ENCODE results near the gene WDR38.

Gene WDR38

GRCh38 chr9:124849801-124850200 lies 3.5 kb upstream of the WDR38 start:
- Histone ChIP-seq H3K9me2 (replicated peaks; ENCODE audit: control insufficient read depth, low read length) (no peaks in the 10 kb centered on the region), H3K36me3 (ENCODE audit: control insufficient read depth, low read length) (no peaks in the 10 kb centered on the region), H3K4me1 (ENCODE audit: control insufficient read depth, low read length) (peaks cover 10% of the 10 kb centered on the region), H3K9me3 (ENCODE audit: control insufficient read depth, insufficient read depth, low read length) (no peaks in the 10 kb centered on the region), H3K27me3 (ENCODE audit: control insufficient read depth, low read length) (peaks cover 7% of the 10 kb centered on the region; the same call in 1 of the 2 replicates), H3K27ac (ENCODE audit: low read depth, low read length) (no peak overlapping the region), H3K4me3 (ENCODE audit: low read length) (no peak overlapping the region), H3K4me2 (ENCODE audit: low read length) (no peak overlapping the region), H3K79me2 (ENCODE audit: control insufficient read depth, low read length) (no peaks in the 10 kb centered on the region), H3F3A (ENCODE audit: control insufficient read depth, insufficient read depth) (peaks cover 5% of the 10 kb centered on the region), H4K20me1 (ENCODE audit: control insufficient read depth, insufficient read depth, low read depth, low read length) (no peaks in the 10 kb centered on the region)
- TF ChIP-seq CTCF (IDR thresholded peaks at IDR 0.05; ENCODE audit: low read depth, low read length, poor library complexity, severe bottlenecking), result no peak
- no peak for TF ChIP-seq EZH2phosphoT487 (IDR thresholded peaks at IDR 0.05; ENCODE audit: borderline replicate concordance, low read length)

GRCh38 chr9:124852121-124852828 lies 985 bp upstream of the WDR38 start:
- Histone ChIP-seq H3K9me3 (ENCODE audit: control insufficient read depth, insufficient read depth, low read length) (no peaks in the 10 kb centered on the region), H3K9me2 (replicated peaks; ENCODE audit: control insufficient read depth, low read length) (no peaks in the 10 kb centered on the region), H3K79me2 (ENCODE audit: control insufficient read depth, low read length) (no peaks in the 10 kb centered on the region), H3K27ac (ENCODE audit: low read depth, low read length) (no peak overlapping the region), H3K27me3 (ENCODE audit: control insufficient read depth, low read length) (peaks cover 7% of the 10 kb centered on the region; the same call in 1 of the 2 replicates), H3F3A (ENCODE audit: control insufficient read depth, insufficient read depth) (peaks cover 29% of the 10 kb centered on the region), H3K36me3 (ENCODE audit: control insufficient read depth, low read length) (peaks cover 13% of the 10 kb centered on the region), H3K4me1 (ENCODE audit: control insufficient read depth, low read length) (peaks cover 10% of the 10 kb centered on the region), H4K20me1 (ENCODE audit: control insufficient read depth, insufficient read depth, low read depth, low read length) (peaks cover 12% of the 10 kb centered on the region; the same call in 1 of the 2 replicates), H3K4me3 (ENCODE audit: low read length) (peak overlapping the region; percentile 65), H3K4me2 (ENCODE audit: low read length) (peak overlapping the region; percentile 77)
- no peak for TF ChIP-seq CTCF (IDR thresholded peaks at IDR 0.05; ENCODE audit: low read depth, low read length, poor library complexity, severe bottlenecking)
- no peak for TF ChIP-seq EZH2phosphoT487 (IDR thresholded peaks at IDR 0.05; ENCODE audit: borderline replicate concordance, low read length)

GRCh38 chr9:124853605-124854143 lies 414 bp downstream of the WDR38 start:
- H4K20me1 ChIP-seq (ENCODE audit: control insufficient read depth, insufficient read depth, low read depth, low read length), result peaks cover 14% of the 10 kb centered on the region; the same call in 1 of the 2 replicates
- peak overlapping the region; percentile 65 for H3K4me3 ChIP-seq (ENCODE audit: low read length)
- no peaks in the 10 kb centered on the region for H3K9me3 ChIP-seq (ENCODE audit: control insufficient read depth, insufficient read depth, low read length)
- H3K79me2 ChIP-seq (ENCODE audit: control insufficient read depth, low read length), result peaks cover 4% of the 10 kb centered on the region; the same call in 1 of the 2 replicates
- H3K9me2 ChIP-seq (replicated peaks; ENCODE audit: control insufficient read depth, low read length), result no peaks in the 10 kb centered on the region
- no peak overlapping the region for H3K27ac ChIP-seq (ENCODE audit: low read depth, low read length)
- TF ChIP-seq EZH2phosphoT487 (IDR thresholded peaks at IDR 0.05; ENCODE audit: borderline replicate concordance, low read length), result no peak
- no peak for TF ChIP-seq CTCF (IDR thresholded peaks at IDR 0.05; ENCODE audit: low read depth, low read length, poor library complexity, severe bottlenecking)
- H3K4me1 ChIP-seq (ENCODE audit: control insufficient read depth, low read length), result peaks cover 10% of the 10 kb centered on the region
- peaks cover 36% of the 10 kb centered on the region for H3F3A ChIP-seq (ENCODE audit: control insufficient read depth, insufficient read depth)
- peak overlapping the region; percentile 77 for H3K4me2 ChIP-seq (ENCODE audit: low read length)
- H3K27me3 ChIP-seq (ENCODE audit: control insufficient read depth, low read length), result peaks cover 4% of the 10 kb centered on the region; the same call in 1 of the 2 replicates
- H3K36me3 ChIP-seq (ENCODE audit: control insufficient read depth, low read length), result peaks cover 27% of the 10 kb centered on the region
